DND-41 (cell line): ENCODE measurements around the gene MARCHF3.

Experiments used
- ATAC-seq: fragments of 200-7000 bp; cut with Tn5 transposase; 3 replicates; pipeline ENCODE4 v1.9.1; 2021; ENCODE audit warnings: low read depth; ENCODE audit not compliant: insufficient read depth
- DNase-seq: peaks from one replicate; pipeline ENCODE4 v3.0.0-alpha.2; 2020
- H2AFZ ChIP-seq: 2 replicates; pipeline ENCODE4 v1.6.0; 2012; ENCODE audit warnings: low read depth, low read length
- H3K27ac ChIP-seq: 2 replicates; pipeline ENCODE4 v1.5.1; 2012; ENCODE audit warnings: low read length, inconsistent platforms
- H3K27me3 ChIP-seq: fragments of 200-600 bp; sonication (generic); 2 replicates; pipeline ENCODE4 v1.6.0; 2012; ENCODE audit warnings: low read length, mild to moderate bottlenecking, inconsistent platforms; ENCODE audit not compliant: insufficient read depth, poor library complexity
- H3K36me3 ChIP-seq: 2 replicates; pipeline ENCODE4 v1.5.1; 2012; ENCODE audit warnings: low read length, inconsistent platforms; ENCODE audit not compliant: insufficient read depth
- H3K4me1 ChIP-seq: 2 replicates; pipeline ENCODE4 v1.5.1; 2012; ENCODE audit warnings: mild to moderate bottlenecking, low read length; ENCODE audit not compliant: insufficient read depth
- H3K4me2 ChIP-seq: 2 replicates; pipeline ENCODE4 v1.6.0; 2012; ENCODE audit warnings: mild to moderate bottlenecking, moderate library complexity, low read length, inconsistent platforms; ENCODE audit not compliant: insufficient read depth
- H3K4me3 ChIP-seq, 2 experiments: fragments of 200-600 bp in 1 of 2; shearing (Covaris generic) in 1 of 2; 2 replicates each; pipeline ENCODE4 v1.5.1; 2012 to 2016; ENCODE audit warnings: inconsistent platforms in 2 of 2, low read length in 2 of 2, mild to moderate bottlenecking in 2 of 2, low read depth in 1 of 2, moderate library complexity in 1 of 2
- H3K79me2 ChIP-seq: 2 replicates; pipeline ENCODE4 v1.6.0; 2012; ENCODE audit warnings: low read length, inconsistent platforms; ENCODE audit not compliant: insufficient read depth
- H3K9ac ChIP-seq: 2 replicates; pipeline ENCODE4 v1.6.0; 2012; ENCODE audit warnings: low read depth, mild to moderate bottlenecking, inconsistent platforms, low read length, moderate library complexity
- H3K9me3 ChIP-seq: 2 replicates; pipeline ENCODE4 v1.5.1; 2012; ENCODE audit warnings: low read length, moderate library complexity, mild to moderate bottlenecking, inconsistent platforms; ENCODE audit not compliant: insufficient read depth, severe bottlenecking
- H4K20me1 ChIP-seq: 2 replicates; pipeline ENCODE4 v1.6.0; 2012; ENCODE audit warnings: low read length; ENCODE audit not compliant: insufficient read depth
- CTCF ChIP-seq: IDR thresholded peaks from 2 replicates; pipeline ENCODE4 v1.5.1; 2012; ENCODE audit warnings: borderline replicate concordance, low read length, moderate library complexity, mild to moderate bottlenecking; ENCODE audit not compliant: poor library complexity, severe bottlenecking; ENCODE audit errors: extremely low read depth
- EZH2 ChIP-seq: IDR thresholded peaks from 3 replicates; pipeline ENCODE4 v1.6.1; 2012; ENCODE audit warnings: borderline replicate concordance, low read depth, mild to moderate bottlenecking, moderate library complexity, low read length, inconsistent platforms; ENCODE audit not compliant: severe bottlenecking

MARCHF3 gene

GRCh38 chr5:126918615-126918957 is 111.8 kb downstream of the MARCHF3 start:
- no peak overlapping the region for H3K27ac ChIP-seq
- H3K27me3 ChIP-seq: no peaks in the 10 kb centered on the region
- no peak for DNase-seq
- H3K36me3 ChIP-seq: no peaks in the 10 kb centered on the region
- no peak overlapping the region for H2AFZ ChIP-seq
- no peaks in the 10 kb centered on the region for H4K20me1 ChIP-seq
- no peak overlapping the region for H3K4me2 ChIP-seq
- no peak overlapping the region for H3K9ac ChIP-seq
- H3K4me1 ChIP-seq: no peaks in the 10 kb centered on the region
- no peak for ATAC-seq
- H3K4me3 ChIP-seq: no peak overlapping the region
- no peaks in the 10 kb centered on the region for H3K79me2 ChIP-seq
- TF ChIP-seq EZH2 (no peak), CTCF (no peak)
- H3K9me3 ChIP-seq: no peaks in the 10 kb centered on the region

DNA sequence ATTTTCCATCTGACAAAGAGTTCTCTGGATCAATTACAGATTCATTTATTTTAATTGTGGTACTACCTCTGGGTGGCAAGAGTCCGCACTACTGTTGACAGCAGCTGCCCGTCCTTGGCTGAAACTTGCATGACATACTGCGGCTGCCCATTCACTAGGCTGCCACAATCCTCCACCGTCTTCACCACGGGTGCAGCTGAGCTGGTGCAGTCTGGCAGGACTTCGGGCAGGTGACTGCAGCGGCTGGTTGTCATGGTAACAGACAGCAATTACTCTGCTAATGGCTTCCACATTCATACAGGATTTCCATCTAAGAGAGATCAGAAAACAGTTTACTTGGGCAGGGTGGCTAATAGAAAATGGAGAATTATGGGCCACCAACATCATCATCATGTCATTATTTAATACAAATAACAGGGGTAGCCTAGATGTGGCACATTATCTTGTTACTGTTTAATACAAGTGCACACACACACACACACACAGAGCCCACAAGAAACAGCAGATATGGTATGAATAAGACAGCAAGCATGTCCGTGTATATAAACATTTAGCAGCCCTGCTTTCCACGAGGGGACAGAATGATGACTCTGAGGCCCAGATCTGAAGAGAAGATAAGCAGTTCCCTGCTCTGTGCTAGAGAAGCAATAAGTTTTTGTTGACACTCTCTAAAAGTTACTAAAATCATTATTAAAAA is 112.3 kb downstream of the MARCHF3 start:
- H3K36me3 ChIP-seq: no peaks in the 10 kb centered on the region
- H3K4me1 ChIP-seq: no peaks in the 10 kb centered on the region
- H4K20me1 ChIP-seq: no peaks in the 10 kb centered on the region
- no peak overlapping the region for H3K27ac ChIP-seq
- H3K27me3 ChIP-seq: no peaks in the 10 kb centered on the region
- TF ChIP-seq CTCF: no peak
- TF ChIP-seq EZH2: no peak
- no peak overlapping the region for H3K4me2 ChIP-seq
- DNase-seq: no peak
- no peaks in the 10 kb centered on the region for H3K9me3 ChIP-seq
- ATAC-seq: 0 out of 3 replicates have a peak, but pooled peaks have one; percentile 40
- no peak overlapping the region for H2AFZ ChIP-seq
- no peak overlapping the region for H3K4me3 ChIP-seq
- H3K9ac ChIP-seq: no peak overlapping the region
- no peaks in the 10 kb centered on the region for H3K79me2 ChIP-seq

DNA sequence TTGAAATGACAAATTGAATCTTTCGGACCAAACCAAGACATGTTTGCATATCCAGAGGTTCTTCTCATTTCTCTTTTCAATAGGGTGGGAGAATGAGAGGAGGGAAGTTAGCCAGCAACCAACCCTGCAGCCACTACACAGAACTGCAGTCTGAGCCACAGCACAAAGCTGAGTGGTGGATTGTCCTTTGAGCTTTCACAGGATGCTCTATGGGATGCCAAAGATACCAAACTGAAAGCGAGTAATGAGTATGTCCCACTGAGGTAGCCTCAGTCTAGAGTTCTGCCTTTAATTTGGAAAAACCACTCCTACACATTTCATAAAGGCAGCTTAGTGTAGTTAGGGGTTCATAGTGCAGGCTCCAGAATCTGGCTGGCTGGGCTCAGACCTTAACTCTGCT is 114.9 kb downstream of the MARCHF3 start:
- H3K79me2 ChIP-seq: no peaks in the 10 kb centered on the region
- H3K27me3 ChIP-seq: no peaks in the 10 kb centered on the region
- DNase-seq (no peak), ATAC-seq (no peak)
- no peak for TF ChIP-seq EZH2
- TF ChIP-seq CTCF: no peak
- H3K27ac ChIP-seq: no peak overlapping the region
- no peak overlapping the region for H3K4me2 ChIP-seq
- no peaks in the 10 kb centered on the region for H3K9me3 ChIP-seq
- no peaks in the 10 kb centered on the region for H4K20me1 ChIP-seq
- no peaks in the 10 kb centered on the region for H3K4me1 ChIP-seq
- no peaks in the 10 kb centered on the region for H3K36me3 ChIP-seq
- H2AFZ ChIP-seq: no peak overlapping the region
- no peak overlapping the region for H3K9ac ChIP-seq
- H3K4me3 ChIP-seq: no peak overlapping the region
